ENCODE measurements around the gene MUC13.

The MUC13 gene

GRCh38 chr3:124896824-124897526 lies 37.6 kb downstream of the MUC13 start:
- no peak for DNase-seq (ENCODE audit: low read depth)

- no peak for DNase-seq (ENCODE audit: low read depth)
Measured at GRCh38 chr3:124895756-124896155, 38.8 kb downstream of the MUC13 start.

GRCh38 chr3:124893526-124893925 lies 41.0 kb downstream of the MUC13 start:
- DNase-seq (ENCODE audit: low read depth), result no peak

GRCh38 chr3:124890573-124891190 lies 43.9 kb downstream of the MUC13 start:
- no peak for DNase-seq (ENCODE audit: low read depth)

GRCh38 chr3:124888482-124889441 lies 45.8 kb downstream of the MUC13 start:
- DNase-seq (ENCODE audit: low read depth), result no peak

- DNase-seq (ENCODE audit: low read depth), result no peak
Measured at GRCh38 chr3:124887932-124888298, 46.6 kb downstream of the MUC13 start.

- DNase-seq (ENCODE audit: low read depth), result no peak
Measured at GRCh38 chr3:124887177-124887931, 47.2 kb downstream of the MUC13 start, which contains the start of gene ITGB5. Gene ITGB5, minus strand, starts transcription at chr3:124887365. Its CDS starts 365 bp downstream, at chr3:124887000.

- DNase-seq (ENCODE audit: low read depth), result peak; percentile 5
Measured at GRCh38 chr3:124886168-124887056, 48.1 kb downstream of the MUC13 start.

GRCh38 chr3:124885466-124886167 lies 48.9 kb downstream of the MUC13 start:
- DNase-seq (ENCODE audit: low read depth), result no peak

- DNase-seq (ENCODE audit: low read depth), result no peak
Measured at GRCh38 chr3:124884474-124885101, 50.0 kb downstream of the MUC13 start.

- DNase-seq (ENCODE audit: low read depth), result no peak
Measured at GRCh38 chr3:124883766-124884473, 50.6 kb downstream of the MUC13 start.

- DNase-seq (ENCODE audit: low read depth), result no peak
Measured at GRCh38 chr3:124882816-124883747, 51.5 kb downstream of the MUC13 start.

GRCh38 chr3:124881976-124882697 lies 52.4 kb downstream of the MUC13 start:
- DNase-seq (ENCODE audit: low read depth), result no peak

GRCh38 chr3:124879337-124879680 lies 55.2 kb downstream of the MUC13 start:
- DNase-seq (ENCODE audit: low read depth), result no peak

GRCh38 chr3:124878561-124879336 lies 55.8 kb downstream of the MUC13 start:
- no peak for DNase-seq (ENCODE audit: low read depth)

GRCh38 chr3:124877674-124878073 lies 56.9 kb downstream of the MUC13 start:
- DNase-seq (ENCODE audit: low read depth), result no peak

Measured in activated T-cell treated with anti-CD3 and anti-CD28 coated beads for 1 hour (primary cell).